ENCODE measurements around the gene PTPRN2.

GRCh38 chr7:158035343-158035742, 552.3 kb downstream of the PTPRN2 start:
- TF ChIP-seq CTCF (IDR thresholded peaks at IDR 0.05; ENCODE audit: low read depth, low read length) (no peak), POLR2A (IDR thresholded peaks at IDR 0.05; ENCODE audit: extremely low read depth, insufficient read length) (no peak), MAX (IDR thresholded peaks at IDR 0.05; ENCODE audit: low read depth, low read length) (no peak), MYC (IDR thresholded peaks at IDR 0.05; ENCODE audit: low read depth, low read length) (no peak)
